ENCODE results near the gene MRPL42. TPM values are rescaled to one million over a fixed set of nuclear protein-coding genes. Genes with fewer than 3 reads are reported as not detected.

Gene MRPL42
- total and polyA plus RNA-seq, 2 experiments from 2014 or later, result 195 to 269 TPM

DNA sequence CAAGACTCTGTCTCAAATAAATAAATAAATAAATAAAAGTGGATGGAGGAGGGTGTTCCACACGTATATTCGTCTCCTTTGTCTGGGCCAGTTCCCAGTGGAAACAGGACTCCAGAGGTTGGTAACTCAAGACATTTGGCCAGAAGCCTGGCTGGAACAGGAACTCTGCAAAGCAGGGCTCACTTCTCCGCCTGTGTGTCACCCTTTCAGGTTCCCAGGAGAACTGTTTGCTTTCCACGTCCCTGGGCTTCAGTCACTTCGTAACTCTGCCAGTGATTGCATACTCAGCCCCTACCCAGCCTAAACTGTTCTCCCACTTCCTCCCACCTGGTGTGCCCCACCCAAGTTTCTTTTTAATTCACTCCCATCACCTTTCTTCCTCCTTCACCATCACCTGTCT lies 18.5 kb upstream of the MRPL42 start:
- Mint-ChIP-seq H3K4me1 (no peaks in the 10 kb centered on the region), H3K36me3 (ENCODE audit: low read depth) (0 out of 3 replicates have a peak, but pooled peaks cover 4% of the 10 kb centered on the region), H3K27me3 (ENCODE audit: insufficient read depth, low read depth, poor library complexity) (peaks cover 1% of the 10 kb centered on the region), H3K27ac (no peak overlapping the region), H3K4me3 (no peak overlapping the region), H3K9me3 (peaks cover 9% of the 10 kb centered on the region)
- no peak overlapping the region for H3K4me2 ChIP-seq
- H3K27me3 ChIP-seq (ENCODE audit: insufficient read depth), result no peaks in the 10 kb centered on the region
- H3K4me3 ChIP-seq, result no peak overlapping the region
- DNase-seq (ENCODE audit: low spot score), result no peak
- H3K4me1 ChIP-seq (ENCODE audit: insufficient read depth), result no peaks in the 10 kb centered on the region
- no peak for ATAC-seq
- H3K79me2 ChIP-seq (replicated peaks; ENCODE audit: insufficient read depth), result no peaks in the 10 kb centered on the region
- H3K9me2 ChIP-seq (ENCODE audit: insufficient read depth), result no peaks in the 10 kb centered on the region
- H3K36me3 ChIP-seq (ENCODE audit: insufficient read depth), result no peaks in the 10 kb centered on the region
- TF ChIP-seq EZH2 (IDR thresholded peaks at IDR 0.05; ENCODE audit: low read depth, unreplicated experiment), result no peak
- no peak for TF ChIP-seq CREB1 (CRISPR knock-in tag; IDR thresholded peaks at IDR 0.05; ENCODE audit: low read depth)
- no peak for TF ChIP-seq POLR2AphosphoS5 (IDR thresholded peaks at IDR 0.05; ENCODE audit: low read depth)
- no peak for TF ChIP-seq JUNB (IDR thresholded peaks at IDR 0.05; ENCODE audit: unreplicated experiment)
- no peak for TF ChIP-seq ZNF114 (CRISPR knock-in tag; IDR thresholded peaks at IDR 0.05)
- TF ChIP-seq, protein P1, sequence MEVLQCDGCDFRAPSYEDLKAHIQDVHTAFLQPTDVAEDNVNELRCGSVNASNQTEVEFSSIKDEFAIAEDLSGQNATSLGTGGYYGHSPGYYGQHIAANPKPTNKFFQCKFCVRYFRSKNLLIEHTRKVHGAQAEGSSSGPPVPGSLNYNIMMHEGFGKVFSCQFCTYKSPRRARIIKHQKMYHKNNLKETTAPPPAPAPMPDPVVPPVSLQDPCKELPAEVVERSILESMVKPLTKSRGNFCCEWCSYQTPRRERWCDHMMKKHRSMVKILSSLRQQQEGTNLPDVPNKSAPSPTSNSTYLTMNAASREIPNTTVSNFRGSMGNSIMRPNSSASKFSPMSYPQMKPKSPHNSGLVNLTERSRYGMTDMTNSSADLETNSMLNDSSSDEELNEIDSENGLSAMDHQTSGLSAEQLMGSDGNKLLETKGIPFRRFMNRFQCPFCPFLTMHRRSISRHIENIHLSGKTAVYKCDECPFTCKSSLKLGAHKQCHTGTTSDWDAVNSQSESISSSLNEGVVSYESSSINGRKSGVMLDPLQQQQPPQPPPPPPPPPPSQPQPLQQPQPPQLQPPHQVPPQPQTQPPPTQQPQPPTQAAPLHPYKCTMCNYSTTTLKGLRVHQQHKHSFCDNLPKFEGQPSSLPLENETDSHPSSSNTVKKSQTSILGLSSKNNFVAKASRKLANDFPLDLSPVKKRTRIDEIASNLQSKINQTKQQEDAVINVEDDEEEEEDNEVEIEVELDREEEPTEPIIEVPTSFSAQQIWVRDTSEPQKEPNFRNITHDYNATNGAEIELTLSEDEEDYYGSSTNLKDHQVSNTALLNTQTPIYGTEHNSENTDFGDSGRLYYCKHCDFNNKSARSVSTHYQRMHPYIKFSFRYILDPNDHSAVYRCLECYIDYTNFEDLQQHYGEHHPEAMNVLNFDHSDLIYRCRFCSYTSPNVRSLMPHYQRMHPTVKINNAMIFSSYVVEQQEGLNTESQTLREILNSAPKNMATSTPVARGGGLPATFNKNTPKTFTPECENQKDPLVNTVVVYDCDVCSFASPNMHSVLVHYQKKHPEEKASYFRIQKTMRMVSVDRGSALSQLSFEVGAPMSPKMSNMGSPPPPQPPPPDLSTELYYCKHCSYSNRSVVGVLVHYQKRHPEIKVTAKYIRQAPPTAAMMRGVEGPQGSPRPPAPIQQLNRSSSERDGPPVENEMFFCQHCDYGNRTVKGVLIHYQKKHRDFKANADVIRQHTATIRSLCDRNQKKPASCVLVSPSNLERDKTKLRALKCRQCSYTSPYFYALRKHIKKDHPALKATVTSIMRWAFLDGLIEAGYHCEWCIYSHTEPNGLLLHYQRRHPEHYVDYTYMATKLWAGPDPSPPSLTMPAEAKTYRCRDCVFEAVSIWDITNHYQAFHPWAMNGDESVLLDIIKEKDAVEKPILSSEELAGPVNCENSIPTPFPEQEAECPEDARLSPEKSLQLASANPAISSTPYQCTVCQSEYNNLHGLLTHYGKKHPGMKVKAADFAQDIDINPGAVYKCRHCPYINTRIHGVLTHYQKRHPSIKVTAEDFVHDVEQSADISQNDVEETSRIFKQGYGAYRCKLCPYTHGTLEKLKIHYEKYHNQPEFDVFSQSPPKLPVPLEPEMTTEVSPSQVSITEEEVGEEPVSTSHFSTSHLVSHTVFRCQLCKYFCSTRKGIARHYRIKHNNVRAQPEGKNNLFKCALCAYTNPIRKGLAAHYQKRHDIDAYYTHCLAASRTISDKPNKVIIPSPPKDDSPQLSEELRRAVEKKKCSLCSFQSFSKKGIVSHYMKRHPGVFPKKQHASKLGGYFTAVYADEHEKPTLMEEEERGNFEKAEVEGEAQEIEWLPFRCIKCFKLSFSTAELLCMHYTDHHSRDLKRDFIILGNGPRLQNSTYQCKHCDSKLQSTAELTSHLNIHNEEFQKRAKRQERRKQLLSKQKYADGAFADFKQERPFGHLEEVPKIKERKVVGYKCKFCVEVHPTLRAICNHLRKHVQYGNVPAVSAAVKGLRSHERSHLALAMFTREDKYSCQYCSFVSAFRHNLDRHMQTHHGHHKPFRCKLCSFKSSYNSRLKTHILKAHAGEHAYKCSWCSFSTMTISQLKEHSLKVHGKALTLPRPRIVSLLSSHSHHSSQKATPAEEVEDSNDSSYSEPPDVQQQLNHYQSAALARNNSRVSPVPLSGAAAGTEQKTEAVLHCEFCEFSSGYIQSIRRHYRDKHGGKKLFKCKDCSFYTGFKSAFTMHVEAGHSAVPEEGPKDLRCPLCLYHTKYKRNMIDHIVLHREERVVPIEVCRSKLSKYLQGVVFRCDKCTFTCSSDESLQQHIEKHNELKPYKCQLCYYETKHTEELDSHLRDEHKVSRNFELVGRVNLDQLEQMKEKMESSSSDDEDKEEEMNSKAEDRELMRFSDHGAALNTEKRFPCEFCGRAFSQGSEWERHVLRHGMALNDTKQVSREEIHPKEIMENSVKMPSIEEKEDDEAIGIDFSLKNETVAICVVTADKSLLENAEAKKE (CRISPR knock-in tag; IDR thresholded peaks at IDR 0.05), result no peak
- H2AFZ ChIP-seq, result no peak overlapping the region
- no peaks in the 10 kb centered on the region for H4K20me1 ChIP-seq (replicated peaks; ENCODE audit: insufficient read depth)
- H3F3A ChIP-seq (replicated peaks; ENCODE audit: low read depth), result no peaks in the 10 kb centered on the region
- no peak overlapping the region for H3K27ac ChIP-seq (ENCODE audit: low read depth)

DNA sequence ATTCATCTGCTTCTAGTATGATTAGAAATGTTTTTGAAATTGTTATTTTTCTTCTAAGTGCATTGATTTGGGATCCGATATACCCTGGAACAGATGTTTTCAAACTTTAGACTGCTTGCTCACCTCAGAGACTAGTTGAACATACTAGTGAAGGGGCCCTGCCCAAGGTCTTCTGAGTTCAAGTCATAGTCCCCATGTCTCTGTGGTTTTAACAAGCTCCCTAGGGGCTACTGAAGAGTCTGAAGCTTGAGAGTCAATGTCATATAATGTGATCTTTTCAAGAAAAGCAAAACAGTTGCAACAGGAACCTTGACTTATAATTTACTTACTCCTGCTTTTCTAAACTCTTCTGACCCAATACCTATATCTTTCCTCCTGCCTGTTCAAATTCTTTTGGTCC lies 18.0 kb upstream of the MRPL42 start:
- no peaks in the 10 kb centered on the region for H3K27me3 ChIP-seq (ENCODE audit: insufficient read depth)
- H3K36me3 ChIP-seq (ENCODE audit: insufficient read depth), result no peaks in the 10 kb centered on the region
- no peaks in the 10 kb centered on the region for H3K9me2 ChIP-seq (ENCODE audit: insufficient read depth)
- H3K4me3 ChIP-seq, result no peak overlapping the region
- Mint-ChIP-seq H3K9me3 (peaks cover 9% of the 10 kb centered on the region), H3K36me3 (ENCODE audit: low read depth) (0 out of 3 replicates have a peak, but pooled peaks cover 4% of the 10 kb centered on the region), H3K4me1 (no peaks in the 10 kb centered on the region), H3K27me3 (ENCODE audit: insufficient read depth, low read depth, poor library complexity) (peaks cover 4% of the 10 kb centered on the region), H3K4me3 (no peak overlapping the region), H3K27ac (no peak overlapping the region)
- H3F3A ChIP-seq (replicated peaks; ENCODE audit: low read depth), result no peaks in the 10 kb centered on the region
- no peaks in the 10 kb centered on the region for H3K4me1 ChIP-seq (ENCODE audit: insufficient read depth)
- H3K27ac ChIP-seq (ENCODE audit: low read depth), result no peak overlapping the region
- DNase-seq (ENCODE audit: low spot score), result no peak
- no peak overlapping the region for H3K4me2 ChIP-seq
- no peak overlapping the region for H2AFZ ChIP-seq
- no peaks in the 10 kb centered on the region for H3K79me2 ChIP-seq (replicated peaks; ENCODE audit: insufficient read depth)
- no peaks in the 10 kb centered on the region for H4K20me1 ChIP-seq (replicated peaks; ENCODE audit: insufficient read depth)
- ATAC-seq, result no peak
- no peak for TF ChIP-seq REST (IDR thresholded peaks at IDR 0.05; ENCODE audit: unreplicated experiment)

Data from GM23338 (cell line).